ENCODE results near the gene OPTC.

- TF ChIP-seq MYNN (CRISPR knock-in tag; IDR thresholded peaks at IDR 0.05; ENCODE audit: low read depth) (no peak), ZBTB14 (CRISPR knock-in tag; IDR thresholded peaks at IDR 0.05) (no peak), JUND (CRISPR knock-in tag; IDR thresholded peaks at IDR 0.05) (no peak), HMG20B (CRISPR knock-in tag; conservative IDR thresholded peaks at IDR 0.05) (no peak), ZBTB49 (CRISPR knock-in tag; IDR thresholded peaks at IDR 0.05; ENCODE audit: borderline replicate concordance) (no peak), ZBTB33 (CRISPR knock-in tag; IDR thresholded peaks at IDR 0.05) (no peak), FOSL2 (CRISPR knock-in tag; IDR thresholded peaks at IDR 0.05) (no peak), CTCF (CRISPR knock-in tag; IDR thresholded peaks at IDR 0.05) (no peak), ZNF543 (CRISPR knock-in tag; IDR thresholded peaks at IDR 0.05) (no peak), PREB (CRISPR knock-in tag; IDR thresholded peaks at IDR 0.05) (no peak), ZNF281 (CRISPR knock-in tag; IDR thresholded peaks at IDR 0.05; ENCODE audit: borderline replicate concordance) (no peak), ATF2 (CRISPR knock-in tag; IDR thresholded peaks at IDR 0.05) (no peak), TEAD2 (CRISPR knock-in tag; IDR thresholded peaks at IDR 0.05) (no peak)
Observed at GRCh38 chr1:203548892-203549291, 54.9 kb downstream of the OPTC start.

Data from HepG2 (cell line).